Rectal smooth muscle tissue (tissue), 1 donor: Measurements from ENCODE around the gene PPP2R5B.

Experiments
- H3K27ac ChIP-seq: one replicate; pipeline ENCODE4 v1.7.0; 2013; ENCODE audit warnings: low read depth, low read length, inconsistent platforms
- H3K27me3 ChIP-seq: one replicate; pipeline ENCODE4 v1.7.0; 2013; ENCODE audit warnings: low read length; ENCODE audit not compliant: control insufficient read depth, insufficient read depth
- H3K36me3 ChIP-seq: one replicate; pipeline ENCODE4 v1.7.0; 2013; ENCODE audit warnings: low read length; ENCODE audit not compliant: control insufficient read depth, insufficient read depth
- H3K4me1 ChIP-seq: one replicate; pipeline ENCODE4 v1.7.0; 2013; ENCODE audit warnings: low read length; ENCODE audit not compliant: control insufficient read depth, insufficient read depth
- H3K4me3 ChIP-seq: one replicate; pipeline ENCODE4 v1.7.0; 2013; ENCODE audit warnings: low read length
- H3K9ac ChIP-seq: one replicate; pipeline ENCODE4 v1.7.0; 2013; ENCODE audit warnings: low read length

Gene PPP2R5B

GRCh38 chr11:64903291-64903833 lies 21.1 kb upstream of the PPP2R5B start:
- no peak overlapping the region for H3K9ac ChIP-seq
- no peak overlapping the region for H3K4me3 ChIP-seq
- no peaks in the 10 kb centered on the region for H3K27me3 ChIP-seq
- H3K27ac ChIP-seq = no peak overlapping the region
- peaks cover 31% of the 10 kb centered on the region for H3K36me3 ChIP-seq
- no peaks in the 10 kb centered on the region for H3K4me1 ChIP-seq

DNA sequence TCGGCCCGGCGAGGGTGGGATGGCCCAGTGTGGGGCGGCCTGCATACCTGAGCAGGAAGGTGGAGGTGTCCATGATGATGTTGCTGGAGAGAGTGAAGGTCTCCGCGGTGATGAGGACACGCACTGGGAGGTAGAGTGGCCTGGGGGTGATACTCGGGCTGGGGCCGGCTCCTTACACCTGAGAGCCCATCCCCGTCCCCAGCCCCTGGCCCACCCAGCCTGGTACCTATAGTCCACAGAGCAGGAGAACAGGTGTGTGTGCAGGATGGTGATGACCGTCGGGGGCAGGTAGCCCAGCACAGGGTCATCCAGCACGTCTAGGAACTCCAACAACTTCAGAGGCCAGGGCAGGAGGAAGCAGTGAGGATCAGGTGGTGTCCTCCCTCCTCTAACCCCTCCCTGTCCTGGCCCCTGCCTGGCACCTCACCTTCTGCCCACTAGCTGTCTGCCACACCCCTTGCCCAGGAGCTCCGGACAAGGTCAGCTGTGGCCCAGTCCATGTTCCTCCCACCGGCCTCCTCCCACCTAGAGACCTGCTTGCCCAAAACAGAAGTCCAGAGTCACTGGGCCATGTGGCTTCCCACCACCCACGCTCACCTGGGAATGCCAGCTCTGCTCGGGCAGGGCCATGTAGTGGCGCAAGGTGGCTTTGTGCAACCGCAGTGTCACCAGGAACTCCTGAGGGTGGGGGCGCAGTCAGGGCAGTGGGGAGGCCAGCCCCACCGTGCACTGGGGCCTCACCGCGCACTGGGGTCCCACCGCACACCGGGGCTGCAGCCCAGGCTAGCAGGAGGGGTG lies 18.8 kb upstream of the PPP2R5B start:
- no peak overlapping the region for H3K27ac ChIP-seq
- no peak overlapping the region for H3K4me3 ChIP-seq
- no peak overlapping the region for H3K9ac ChIP-seq
- no peaks in the 10 kb centered on the region for H3K4me1 ChIP-seq
- H3K36me3 ChIP-seq = peaks cover 44% of the 10 kb centered on the region
- no peaks in the 10 kb centered on the region for H3K27me3 ChIP-seq

GRCh38 chr11:64906314-64906635 lies 18.2 kb upstream of the PPP2R5B start:
- no peak overlapping the region for H3K4me3 ChIP-seq
- H3K36me3 ChIP-seq = peaks cover 49% of the 10 kb centered on the region
- H3K27me3 ChIP-seq = no peaks in the 10 kb centered on the region
- no peak overlapping the region for H3K27ac ChIP-seq
- H3K9ac ChIP-seq = no peak overlapping the region
- H3K4me1 ChIP-seq = no peaks in the 10 kb centered on the region

DNA sequence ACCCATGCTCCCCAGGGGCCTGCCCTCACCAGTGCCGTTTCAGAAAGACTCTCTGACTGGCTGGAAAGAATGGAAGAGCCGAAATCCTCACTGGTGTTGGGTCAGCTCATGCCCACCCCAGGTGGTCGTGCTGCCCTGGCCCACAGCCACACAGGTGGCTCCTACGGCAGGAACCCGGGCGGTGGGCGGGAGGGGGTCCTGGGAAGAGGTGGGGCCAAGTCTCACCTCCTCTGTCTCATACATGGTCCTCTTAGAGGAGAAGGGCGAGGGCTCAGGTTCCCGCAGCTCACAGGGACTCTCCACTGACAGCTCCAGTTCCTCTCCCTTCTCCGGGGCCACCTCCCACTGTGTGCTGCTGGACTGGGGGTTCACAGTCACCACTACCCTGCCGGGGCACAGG lies 15.7 kb upstream of the PPP2R5B start:
- Histone ChIP-seq H3K36me3 (peaks cover 62% of the 10 kb centered on the region), H3K9ac (no peak overlapping the region)

GRCh38 chr11:64909653-64910343 lies 14.7 kb upstream of the PPP2R5B start:
- Histone ChIP-seq H3K4me3 (no peak overlapping the region), H3K36me3 (peaks cover 62% of the 10 kb centered on the region), H3K4me1 (no peaks in the 10 kb centered on the region), H3K9ac (no peak overlapping the region), H3K27me3 (no peaks in the 10 kb centered on the region), H3K27ac (no peak overlapping the region)

More for the DNA sequence above, 15.7 kb upstream of the PPP2R5B start:
- H3K27ac ChIP-seq = no peak overlapping the region
- H3K4me3 ChIP-seq = no peak overlapping the region
- no peaks in the 10 kb centered on the region for H3K4me1 ChIP-seq
- no peaks in the 10 kb centered on the region for H3K27me3 ChIP-seq

GRCh38 chr11:64910451-64911093 lies 13.9 kb upstream of the PPP2R5B start:
- Histone ChIP-seq H3K36me3 (peaks cover 62% of the 10 kb centered on the region), H3K27ac (no peak overlapping the region), H3K4me1 (peaks cover under 1% of the 10 kb centered on the region), H3K27me3 (no peaks in the 10 kb centered on the region), H3K4me3 (no peak overlapping the region), H3K9ac (no peak overlapping the region)

DNA sequence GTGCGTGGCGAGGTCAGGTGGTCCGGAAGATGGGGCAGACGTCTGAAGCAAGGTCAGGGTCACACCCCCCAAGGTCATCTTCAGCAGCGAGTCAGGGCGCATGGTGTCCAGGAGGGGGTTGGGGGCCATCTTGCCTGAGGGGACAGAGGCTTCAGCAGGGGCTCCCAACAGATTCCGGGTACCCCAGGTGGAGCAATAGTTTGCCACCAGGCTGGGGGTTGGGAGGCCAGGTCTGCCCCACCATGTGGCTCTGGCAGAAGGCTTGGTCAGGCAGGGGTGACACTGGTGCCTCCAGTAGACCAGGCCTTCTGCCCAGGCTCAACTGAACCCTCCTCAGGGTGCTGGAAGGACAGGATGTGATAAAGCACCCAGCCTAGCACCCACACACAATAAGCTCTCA lies 13.3 kb upstream of the PPP2R5B start:
- Histone ChIP-seq H3K9ac (no peak overlapping the region), H3K36me3 (peaks cover 58% of the 10 kb centered on the region), H3K4me3 (no peak overlapping the region), H3K4me1 (peaks cover 6% of the 10 kb centered on the region), H3K27ac (no peak overlapping the region), H3K27me3 (no peaks in the 10 kb centered on the region)

- Histone ChIP-seq H3K27ac (no peak overlapping the region), H3K36me3 (peaks cover 53% of the 10 kb centered on the region), H3K4me1 (peaks cover 9% of the 10 kb centered on the region), H3K27me3 (no peaks in the 10 kb centered on the region), H3K4me3 (no peak overlapping the region), H3K9ac (no peak overlapping the region)
Measured at GRCh38 chr11:64911689-64912088, 12.8 kb upstream of the PPP2R5B start.

- H3K27ac ChIP-seq = no peak overlapping the region
- no peaks in the 10 kb centered on the region for H3K27me3 ChIP-seq
- H3K4me3 ChIP-seq = no peak overlapping the region
- H3K36me3 ChIP-seq = peaks cover 43% of the 10 kb centered on the region
- H3K9ac ChIP-seq = no peak overlapping the region
- H3K4me1 ChIP-seq = peaks cover 9% of the 10 kb centered on the region
Measured at GRCh38 chr11:64913171-64913727, 11.2 kb upstream of the PPP2R5B start.

- H3K36me3 ChIP-seq = peaks cover 36% of the 10 kb centered on the region
- H3K27ac ChIP-seq = no peak overlapping the region
- H3K4me1 ChIP-seq = peaks cover 9% of the 10 kb centered on the region
- H3K9ac ChIP-seq = no peak overlapping the region
- no peaks in the 10 kb centered on the region for H3K27me3 ChIP-seq
- no peak overlapping the region for H3K4me3 ChIP-seq
Measured at GRCh38 chr11:64914123-64914522, 10.4 kb upstream of the PPP2R5B start.

GRCh38 chr11:64915376-64915887 lies 9.1 kb upstream of the PPP2R5B start:
- Histone ChIP-seq H3K27ac (no peak overlapping the region), H3K9ac (no peak overlapping the region), H3K27me3 (no peaks in the 10 kb centered on the region), H3K4me1 (peaks cover 9% of the 10 kb centered on the region), H3K4me3 (peak overlapping the region; percentile 94), H3K36me3 (peaks cover 28% of the 10 kb centered on the region)
